HepG2 (cell line): ENCODE data around the gene R3HDM4.

ENCODE experiments used
- CAMTA2 ChIP-seq: sonication (generic); formaldehyde crosslinking; IDR thresholded peaks from 2 replicates; pipeline ENCODE4 v1.4.0; 2020; ENCODE audit warnings: mild to moderate bottlenecking, missing genetic modification reagents, borderline replicate concordance
- HMGXB4 ChIP-seq, 2 experiments: sonication (generic) in 1 of 2; formaldehyde crosslinking in 1 of 2; IDR thresholded peaks; 2 replicates each; pipeline versions ENCODE4 v1.4.0 to v1.6.1; 2018 to 2020; ENCODE audit warnings: missing genetic modification reagents in 2 of 2, borderline replicate concordance in 1 of 2, low read depth in 1 of 2, mild to moderate bottlenecking in 1 of 2, missing biosample characterization in 1 of 2
- HNRNPH1 ChIP-seq: fragments of 200-400 bp; formaldehyde crosslinking; optimal IDR thresholded peaks from 2 replicates; pipeline ENCODE3; 2017; ENCODE audit warnings: mild to moderate bottlenecking, low read depth, low read length
- HNRNPL ChIP-seq: fragments of 200-400 bp; formaldehyde crosslinking; IDR thresholded peaks from 2 replicates; pipeline ENCODE4 v1.6.1; 2017; ENCODE audit warnings: mild to moderate bottlenecking, low read depth, low read length
- KDM5A ChIP-seq: fragments of 200-600 bp; sonication (generic); IDR thresholded peaks from 2 replicates; pipeline ENCODE4 v1.7.0; 2018; ENCODE audit warnings: antibody characterized with exemption, mild to moderate bottlenecking, low read length, borderline replicate concordance
- MXI1 ChIP-seq: IDR thresholded peaks from 3 replicates; pipeline ENCODE4 v1.6.1; 2012; ENCODE audit warnings: low read depth, low read length, inconsistent platforms, borderline replicate concordance
- PLRG1 ChIP-seq: fragments of 450-650 bp; conservative IDR thresholded peaks from 2 replicates; pipeline ENCODE4 v1.6.1; 2016
- ZNF383 ChIP-seq: sonication (generic); formaldehyde crosslinking; IDR thresholded peaks from 2 replicates; pipeline ENCODE4 v1.4.0; 2020; ENCODE audit warnings: missing genetic modification reagents, mild to moderate bottlenecking, borderline replicate concordance
- TF ChIP-seq, protein P1 (sequence below): sonication (generic); formaldehyde crosslinking; IDR thresholded peaks from 2 replicates; pipeline ENCODE4 v1.5.1; 2020; ENCODE audit warnings: mild to moderate bottlenecking, missing genetic modification reagents, borderline replicate concordance
- TF ChIP-seq, protein P2 (sequence below): sonication (generic); formaldehyde crosslinking; IDR thresholded peaks from 2 replicates; pipeline ENCODE4 v1.5.0; 2020; ENCODE audit warnings: mild to moderate bottlenecking, missing genetic modification reagents, moderate library complexity
- TF ChIP-seq, protein P3 (sequence below): sonication (generic); formaldehyde crosslinking; IDR thresholded peaks from 2 replicates; pipeline ENCODE4 v1.4.0; 2020; ENCODE audit warnings: mild to moderate bottlenecking, missing genetic modification reagents

DNA sequence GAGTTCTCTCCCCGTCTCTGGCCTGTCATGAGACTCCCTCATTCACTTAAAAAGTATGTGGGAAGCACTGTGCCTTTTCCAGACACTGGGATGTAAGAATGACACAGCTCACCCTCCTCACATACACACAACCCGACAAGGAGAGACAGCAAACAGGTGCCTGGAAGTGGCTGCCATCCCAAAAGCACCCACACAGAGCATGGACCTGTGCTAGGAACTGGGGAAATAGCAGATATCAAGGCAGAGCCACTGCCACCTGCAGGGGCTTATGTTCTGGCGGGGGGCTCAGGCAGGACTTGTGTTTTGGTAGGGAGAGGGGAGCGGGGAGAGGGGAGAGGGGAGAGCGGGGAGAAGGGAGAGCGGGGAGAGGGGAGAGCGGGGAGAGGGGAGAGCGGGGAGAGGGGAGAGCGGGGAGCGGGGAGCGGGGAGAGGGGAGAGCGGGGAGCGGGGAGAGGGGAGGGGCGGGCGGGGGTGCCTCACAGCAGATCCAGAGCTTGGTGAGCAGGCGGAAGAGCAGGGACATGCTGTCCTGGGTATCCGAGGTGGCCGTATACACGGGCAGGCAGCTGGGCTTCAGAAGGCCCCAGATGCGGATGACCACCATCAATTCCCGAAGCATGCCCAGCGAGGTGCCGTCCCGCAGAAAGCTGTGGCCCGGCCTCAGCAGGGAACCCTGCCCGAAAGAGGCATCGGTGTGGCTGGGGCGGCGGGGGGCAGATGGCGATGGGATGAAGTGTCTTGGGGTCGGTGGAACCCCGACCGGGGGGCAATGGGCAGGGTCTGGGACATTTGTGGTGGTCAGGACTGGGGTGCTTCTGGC, 41.4 kb downstream of the R3HDM4 start:
- TF ChIP-seq PLRG1, result no peak
- TF ChIP-seq, protein P1, sequence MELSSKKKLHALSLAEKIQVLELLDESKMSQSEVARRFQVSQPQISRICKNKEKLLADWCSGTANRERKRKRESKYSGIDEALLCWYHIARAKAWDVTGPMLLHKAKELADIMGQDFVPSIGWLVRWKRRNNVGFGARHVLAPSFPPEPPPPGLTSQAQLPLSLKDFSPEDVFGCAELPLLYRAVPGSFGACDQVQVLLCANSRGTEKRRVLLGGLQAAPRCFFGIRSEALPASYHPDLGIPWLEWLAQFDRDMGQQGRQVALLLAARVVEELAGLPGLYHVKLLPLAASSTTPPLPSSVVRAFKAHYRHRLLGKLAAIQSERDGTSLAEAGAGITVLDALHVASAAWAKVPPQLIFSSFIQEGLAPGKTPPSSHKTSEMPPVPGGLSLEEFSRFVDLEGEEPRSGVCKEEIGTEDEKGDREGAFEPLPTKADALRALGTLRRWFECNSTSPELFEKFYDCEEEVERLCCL (CRISPR knock-in tag), result no peak
- TF ChIP-seq KDM5A, result no peak
- TF ChIP-seq HNRNPH1, result no peak
- TF ChIP-seq ZNF383 (CRISPR knock-in tag), result no peak
- TF ChIP-seq HNRNPL, result no peak
- TF ChIP-seq, protein P2, sequence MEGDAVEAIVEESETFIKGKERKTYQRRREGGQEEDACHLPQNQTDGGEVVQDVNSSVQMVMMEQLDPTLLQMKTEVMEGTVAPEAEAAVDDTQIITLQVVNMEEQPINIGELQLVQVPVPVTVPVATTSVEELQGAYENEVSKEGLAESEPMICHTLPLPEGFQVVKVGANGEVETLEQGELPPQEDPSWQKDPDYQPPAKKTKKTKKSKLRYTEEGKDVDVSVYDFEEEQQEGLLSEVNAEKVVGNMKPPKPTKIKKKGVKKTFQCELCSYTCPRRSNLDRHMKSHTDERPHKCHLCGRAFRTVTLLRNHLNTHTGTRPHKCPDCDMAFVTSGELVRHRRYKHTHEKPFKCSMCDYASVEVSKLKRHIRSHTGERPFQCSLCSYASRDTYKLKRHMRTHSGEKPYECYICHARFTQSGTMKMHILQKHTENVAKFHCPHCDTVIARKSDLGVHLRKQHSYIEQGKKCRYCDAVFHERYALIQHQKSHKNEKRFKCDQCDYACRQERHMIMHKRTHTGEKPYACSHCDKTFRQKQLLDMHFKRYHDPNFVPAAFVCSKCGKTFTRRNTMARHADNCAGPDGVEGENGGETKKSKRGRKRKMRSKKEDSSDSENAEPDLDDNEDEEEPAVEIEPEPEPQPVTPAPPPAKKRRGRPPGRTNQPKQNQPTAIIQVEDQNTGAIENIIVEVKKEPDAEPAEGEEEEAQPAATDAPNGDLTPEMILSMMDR (CRISPR knock-in tag), result no peak
- TF ChIP-seq HMGXB4 (CRISPR knock-in tag; IDR thresholded peaks at IDR 0.05; ENCODE audit: borderline replicate concordance in 1 of 2, low read depth in 1 of 2), result no peak
- no peak for TF ChIP-seq MXI1
- TF ChIP-seq, protein P3, sequence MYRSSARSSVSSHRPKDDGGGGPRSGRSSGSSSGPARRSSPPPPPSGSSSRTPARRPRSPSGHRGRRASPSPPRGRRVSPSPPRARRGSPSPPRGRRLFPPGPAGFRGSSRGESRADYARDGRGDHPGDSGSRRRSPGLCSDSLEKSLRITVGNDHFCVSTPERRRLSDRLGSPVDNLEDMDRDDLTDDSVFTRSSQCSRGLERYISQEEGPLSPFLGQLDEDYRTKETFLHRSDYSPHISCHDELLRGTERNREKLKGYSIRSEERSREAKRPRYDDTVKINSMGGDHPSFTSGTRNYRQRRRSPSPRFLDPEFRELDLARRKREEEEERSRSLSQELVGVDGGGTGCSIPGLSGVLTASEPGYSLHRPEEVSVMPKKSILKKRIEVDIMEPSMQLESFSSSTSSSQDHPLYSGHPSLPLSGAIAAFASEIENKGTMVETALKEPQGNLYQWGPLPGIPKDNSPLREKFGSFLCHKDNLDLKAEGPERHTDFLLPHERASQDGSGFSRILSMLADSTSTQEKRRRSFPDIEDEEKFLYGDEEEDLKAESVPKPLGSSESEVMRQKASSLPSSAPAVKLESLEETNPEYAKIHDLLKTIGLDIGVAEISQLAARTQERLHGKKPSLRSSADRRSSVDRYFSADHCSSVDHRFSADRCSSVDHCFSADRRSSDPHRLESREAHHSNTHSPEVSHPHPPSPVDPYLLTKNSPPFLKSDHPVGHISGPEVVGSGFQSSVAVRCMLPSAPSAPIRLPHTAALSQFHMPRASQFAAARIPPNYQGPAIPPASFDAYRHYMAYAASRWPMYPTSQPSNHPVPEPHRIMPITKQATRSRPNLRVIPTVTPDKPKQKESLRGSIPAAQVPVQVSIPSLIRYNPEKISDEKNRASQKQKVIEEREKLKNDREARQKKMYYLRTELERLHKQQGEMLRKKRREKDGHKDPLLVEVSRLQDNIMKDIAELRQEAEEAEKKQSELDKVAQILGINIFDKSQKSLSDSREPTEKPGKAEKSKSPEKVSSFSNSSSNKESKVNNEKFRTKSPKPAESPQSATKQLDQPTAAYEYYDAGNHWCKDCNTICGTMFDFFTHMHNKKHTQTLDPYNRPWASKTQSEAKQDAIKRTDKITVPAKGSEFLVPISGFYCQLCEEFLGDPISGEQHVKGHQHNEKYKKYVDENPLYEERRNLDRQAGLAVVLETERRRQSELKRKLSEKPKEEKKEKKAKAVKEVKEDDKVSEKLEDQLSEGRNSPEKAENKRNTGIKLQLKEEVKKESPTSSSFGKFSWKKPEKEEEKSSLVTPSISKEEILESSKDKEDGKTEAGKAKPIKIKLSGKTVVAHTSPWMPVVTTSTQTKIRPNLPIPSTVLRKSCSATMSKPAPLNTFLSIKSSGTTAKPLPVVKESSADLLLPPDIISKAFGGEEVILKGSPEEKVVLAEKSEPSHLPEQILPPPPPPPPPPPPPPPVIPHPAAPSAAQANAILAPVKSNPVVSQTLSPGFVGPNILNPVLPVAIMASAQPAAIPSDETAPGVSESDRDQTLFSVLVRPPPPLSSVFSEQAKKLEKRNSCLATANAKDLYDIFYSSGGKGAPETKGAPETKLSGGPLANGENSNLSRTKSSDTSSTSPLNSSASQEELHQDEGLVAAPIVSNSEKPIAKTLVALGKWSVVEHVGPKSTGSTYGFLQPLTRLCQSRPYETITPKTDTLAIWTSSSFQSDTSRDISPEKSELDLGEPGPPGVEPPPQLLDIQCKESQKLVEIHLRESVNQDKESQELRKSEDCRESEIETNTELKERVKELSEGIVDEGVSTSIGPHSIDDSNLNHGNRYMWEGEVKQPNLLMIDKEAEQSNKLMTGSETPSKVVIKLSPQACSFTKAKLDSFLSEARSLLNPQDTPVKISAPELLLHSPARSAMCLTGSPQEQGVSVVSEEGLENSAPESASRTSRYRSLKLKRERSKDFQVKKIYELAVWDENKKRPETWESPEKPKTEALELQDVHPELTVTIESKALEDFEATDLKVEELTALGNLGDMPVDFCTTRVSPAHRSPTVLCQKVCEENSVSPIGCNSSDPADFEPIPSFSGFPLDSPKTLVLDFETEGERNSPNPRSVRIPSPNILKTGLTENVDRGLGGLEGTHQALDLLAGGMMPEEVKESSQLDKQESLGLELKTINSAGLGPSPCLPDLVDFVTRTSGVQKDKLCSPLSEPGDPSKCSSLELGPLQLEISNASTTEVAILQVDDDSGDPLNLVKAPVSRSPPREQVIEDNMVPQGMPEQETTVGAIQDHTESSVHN (CRISPR knock-in tag), result no peak
- TF ChIP-seq CAMTA2, result no peak
